ENCODE measurements around the gene ACVR1B.

Gene ACVR1B

GRCh38 chr12:51907083-51907855, 44.2 kb upstream of the ACVR1B start, which contains the start of gene ACVRL1:
Gene ACVRL1, plus strand, starts transcription at chr12:51907504. Its CDS starts 4,971 bp downstream, at chr12:51912475.
- TF ChIP-seq, protein P1, sequence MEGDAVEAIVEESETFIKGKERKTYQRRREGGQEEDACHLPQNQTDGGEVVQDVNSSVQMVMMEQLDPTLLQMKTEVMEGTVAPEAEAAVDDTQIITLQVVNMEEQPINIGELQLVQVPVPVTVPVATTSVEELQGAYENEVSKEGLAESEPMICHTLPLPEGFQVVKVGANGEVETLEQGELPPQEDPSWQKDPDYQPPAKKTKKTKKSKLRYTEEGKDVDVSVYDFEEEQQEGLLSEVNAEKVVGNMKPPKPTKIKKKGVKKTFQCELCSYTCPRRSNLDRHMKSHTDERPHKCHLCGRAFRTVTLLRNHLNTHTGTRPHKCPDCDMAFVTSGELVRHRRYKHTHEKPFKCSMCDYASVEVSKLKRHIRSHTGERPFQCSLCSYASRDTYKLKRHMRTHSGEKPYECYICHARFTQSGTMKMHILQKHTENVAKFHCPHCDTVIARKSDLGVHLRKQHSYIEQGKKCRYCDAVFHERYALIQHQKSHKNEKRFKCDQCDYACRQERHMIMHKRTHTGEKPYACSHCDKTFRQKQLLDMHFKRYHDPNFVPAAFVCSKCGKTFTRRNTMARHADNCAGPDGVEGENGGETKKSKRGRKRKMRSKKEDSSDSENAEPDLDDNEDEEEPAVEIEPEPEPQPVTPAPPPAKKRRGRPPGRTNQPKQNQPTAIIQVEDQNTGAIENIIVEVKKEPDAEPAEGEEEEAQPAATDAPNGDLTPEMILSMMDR (conservative IDR thresholded peaks at IDR 0.05; ENCODE audit: low read depth): no peak
- CTCF ChIA-PET: no interaction called here
- POLR2A ChIA-PET (ENCODE audit: low non-redundant PET): no interaction called here
- no peak for DNase-seq (ENCODE audit: low spot score)
- H3K27ac ChIP-seq: no peak within 1 kb of the TSS

DNA sequence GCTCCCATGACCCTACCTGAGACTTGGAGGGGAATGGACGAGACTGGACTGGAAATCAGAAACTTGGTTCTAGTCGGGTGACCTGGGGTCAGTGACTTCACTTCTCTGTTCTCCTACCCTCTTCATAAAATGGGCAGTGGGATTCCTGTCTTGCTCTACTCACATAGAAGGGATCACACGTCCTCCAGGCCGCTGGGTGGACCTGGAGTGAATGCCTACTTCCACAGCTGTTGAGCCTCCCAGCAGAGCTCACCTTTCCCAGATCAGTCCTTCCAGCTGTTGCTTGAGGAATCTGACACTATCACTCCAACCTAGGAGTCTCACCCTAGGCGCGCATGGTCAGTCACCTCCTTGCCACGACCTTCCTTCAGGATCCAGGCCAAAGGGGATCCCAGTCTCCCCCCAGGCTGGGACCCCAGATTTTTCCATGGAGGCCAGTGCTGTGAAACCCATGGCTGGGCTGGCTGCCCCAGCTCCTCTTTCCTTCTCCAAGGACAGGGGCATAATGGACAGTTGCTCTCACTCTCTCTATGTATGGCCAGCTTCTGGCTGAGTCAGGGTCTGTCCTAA, 43.6 kb upstream of the ACVR1B start:
- CTCF ChIA-PET: no interaction called here
- no peak overlapping the region for H3K27ac ChIP-seq
- POLR2A ChIA-PET (ENCODE audit: low non-redundant PET): no interaction called here
- DNase-seq (ENCODE audit: low spot score): no peak
- TF ChIP-seq, protein P1 (conservative IDR thresholded peaks at IDR 0.05; ENCODE audit: low read depth): no peak

DNA sequence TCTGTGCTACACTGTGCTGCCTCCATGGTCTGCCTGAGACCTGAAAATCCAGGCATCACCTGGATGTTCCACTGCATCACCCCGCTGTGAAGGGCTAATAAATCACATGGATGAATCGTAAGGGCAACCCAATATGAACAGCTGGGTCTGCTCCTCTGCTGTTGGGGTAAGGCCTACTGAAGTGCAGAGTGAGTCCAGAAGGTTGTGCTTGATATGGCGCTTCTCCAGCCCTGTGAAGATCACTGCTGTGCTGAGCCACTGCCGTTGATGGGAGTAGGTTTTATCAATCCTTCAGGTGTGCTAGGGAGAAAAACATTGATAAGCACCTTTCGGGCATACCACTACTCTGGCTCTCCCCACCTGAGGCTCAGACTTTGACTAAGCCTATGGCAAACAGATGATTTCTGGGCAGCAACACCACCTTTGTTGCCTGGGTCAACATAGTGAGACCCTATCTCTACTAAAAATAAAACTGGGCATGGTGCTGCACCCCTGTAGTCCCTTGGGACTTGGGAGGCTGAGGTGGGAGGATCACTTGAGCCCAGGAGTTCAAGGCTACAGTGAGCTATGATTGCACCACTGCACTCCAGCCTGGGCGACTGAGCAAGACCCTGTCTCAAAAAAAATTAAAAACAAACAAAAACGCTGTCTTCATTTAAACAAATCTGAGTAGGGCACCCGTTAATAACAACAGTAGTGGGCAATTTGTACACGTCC, 42.5 kb upstream of the ACVR1B start:
- H3K27ac ChIP-seq: no peak overlapping the region
- no peak for DNase-seq (ENCODE audit: low spot score)
- POLR2A ChIA-PET (ENCODE audit: low non-redundant PET): no interaction called here
- CTCF ChIA-PET: no interaction called here
- TF ChIP-seq, protein P1 (conservative IDR thresholded peaks at IDR 0.05; ENCODE audit: low read depth): no peak

- TF ChIP-seq, protein P1 (conservative IDR thresholded peaks at IDR 0.05; ENCODE audit: low read depth): no peak
- DNase-seq (ENCODE audit: low spot score): no peak
- POLR2A ChIA-PET (ENCODE audit: low non-redundant PET): no interaction called here
- H3K27ac ChIP-seq: no peak overlapping the region
- CTCF ChIA-PET: no interaction called here
Observed at GRCh38 chr12:51910168-51910567, 41.3 kb upstream of the ACVR1B start.

GRCh38 chr12:51910691-51911090, 40.8 kb upstream of the ACVR1B start:
- H3K27ac ChIP-seq: no peak overlapping the region
- TF ChIP-seq, protein P1 (conservative IDR thresholded peaks at IDR 0.05; ENCODE audit: low read depth): no peak
- CTCF ChIA-PET: no interaction called here
- POLR2A ChIA-PET (ENCODE audit: low non-redundant PET): no interaction called here
- no peak for DNase-seq (ENCODE audit: low spot score)

GRCh38 chr12:51911307-51911706, 40.2 kb upstream of the ACVR1B start:
- no peak for DNase-seq (ENCODE audit: low spot score)
- POLR2A ChIA-PET (ENCODE audit: low non-redundant PET): no interaction called here
- CTCF ChIA-PET: no interaction called here
- no peak overlapping the region for H3K27ac ChIP-seq
- TF ChIP-seq, protein P1 (conservative IDR thresholded peaks at IDR 0.05; ENCODE audit: low read depth): no peak
